GM18951 (cell line): ENCODE data around the gene TBC1D14.

ENCODE experiments used
- POLR2A ChIP-seq: IDR thresholded peaks from 4 replicates; pipeline ENCODE4 v1.6.1; 2011; ENCODE audit warnings: mild to moderate bottlenecking; ENCODE audit not compliant: insufficient read length, insufficient read depth; ENCODE audit errors: extremely low read depth
- in situ Hi-C: fragments of 300-500 bp; cut with MboI; formaldehyde crosslinking; loops from one replicate; pipeline ENCODE4 v1.12.0; 2022; ENCODE audit warnings: low sequenced_read_pairs, mixed read lengths, inconsistent platforms; ENCODE audit not compliant: unreplicated experiment

The TBC1D14 gene

DNA sequence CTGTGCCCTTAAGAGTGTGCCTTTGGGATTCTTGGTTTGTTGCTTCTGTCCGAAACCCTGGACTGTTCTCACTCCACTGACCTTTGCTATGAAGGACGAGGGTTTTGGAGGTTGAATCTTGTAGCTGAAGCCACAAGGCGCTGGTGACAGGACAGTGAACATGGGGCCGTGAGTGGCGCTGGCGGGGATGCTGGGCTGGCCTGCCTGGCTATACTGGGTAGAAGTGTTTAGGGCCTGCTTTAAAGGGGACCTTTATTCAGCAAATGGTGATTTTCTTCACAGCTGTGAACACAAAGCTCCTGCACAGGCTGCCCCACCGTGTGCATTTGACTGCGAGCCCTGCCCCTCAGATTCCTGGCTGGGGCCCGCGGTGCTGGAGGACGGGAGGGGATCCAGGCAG, 106.5 kb downstream of the TBC1D14 start:
- in situ Hi-C loops: no loop called here
- no peak for TF ChIP-seq POLR2A

GRCh38 chr4:7016512-7016911, 106.9 kb downstream of the TBC1D14 start:
- TF ChIP-seq POLR2A: no peak
- in situ Hi-C loops: no loop called here

DNA sequence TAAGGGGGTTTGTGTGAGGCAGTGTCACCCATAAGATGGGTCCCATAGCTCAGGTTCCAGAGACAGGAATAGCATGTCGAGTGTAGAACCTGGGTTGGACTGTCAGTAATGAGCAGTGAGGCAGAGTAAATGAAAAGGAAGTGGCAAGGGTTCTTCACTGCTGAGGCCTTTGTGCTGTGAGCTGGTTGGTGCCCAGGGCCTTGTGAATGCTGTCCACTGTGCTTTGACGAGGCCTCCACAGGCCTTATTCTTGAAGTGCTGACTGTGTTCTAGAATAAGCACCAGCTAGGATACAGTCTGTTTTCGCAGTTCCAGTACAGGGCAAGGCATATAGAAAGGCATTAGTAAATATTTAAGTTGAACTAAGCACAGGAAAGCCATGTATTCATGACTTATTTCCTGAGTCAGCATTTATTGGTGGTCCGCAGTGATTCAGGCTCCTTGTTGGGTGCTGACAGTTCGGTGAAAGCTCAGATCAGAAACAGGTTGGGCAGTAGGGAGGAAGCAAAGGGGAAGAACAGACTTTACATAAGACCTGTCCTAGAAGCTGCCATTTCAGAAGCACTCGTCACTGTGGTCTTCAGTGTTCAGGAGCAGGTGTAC, 107.9 kb downstream of the TBC1D14 start:
- TF ChIP-seq POLR2A: no peak
- in situ Hi-C loops: no loop called here

- in situ Hi-C loops: no loop called here
- no peak for TF ChIP-seq POLR2A
These were observed 108.7 kb downstream of the TBC1D14 start for GRCh38 chr4:7018281-7018680.

DNA sequence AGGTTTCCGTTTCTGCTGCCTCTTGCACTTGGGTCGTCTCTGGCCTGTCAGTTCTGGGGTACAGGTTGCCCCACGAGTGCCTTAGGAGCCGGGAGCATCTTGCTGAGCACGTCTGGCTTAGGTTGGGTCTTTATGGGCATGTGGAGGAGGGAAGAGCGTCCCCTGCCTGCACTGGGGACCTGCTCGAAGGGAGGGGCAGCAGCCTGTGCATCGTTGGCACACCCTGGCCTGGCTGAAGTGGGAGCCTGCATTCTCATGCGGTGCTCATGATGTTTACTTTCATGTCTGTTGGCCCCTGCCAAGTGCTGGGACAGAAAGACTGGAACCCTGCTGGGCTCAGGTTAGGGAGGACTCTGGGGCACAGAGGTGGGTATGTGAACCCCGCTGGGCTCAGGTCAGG, 109.7 kb downstream of the TBC1D14 start:
- in situ Hi-C loops: no loop called here
- TF ChIP-seq POLR2A: no peak

DNA sequence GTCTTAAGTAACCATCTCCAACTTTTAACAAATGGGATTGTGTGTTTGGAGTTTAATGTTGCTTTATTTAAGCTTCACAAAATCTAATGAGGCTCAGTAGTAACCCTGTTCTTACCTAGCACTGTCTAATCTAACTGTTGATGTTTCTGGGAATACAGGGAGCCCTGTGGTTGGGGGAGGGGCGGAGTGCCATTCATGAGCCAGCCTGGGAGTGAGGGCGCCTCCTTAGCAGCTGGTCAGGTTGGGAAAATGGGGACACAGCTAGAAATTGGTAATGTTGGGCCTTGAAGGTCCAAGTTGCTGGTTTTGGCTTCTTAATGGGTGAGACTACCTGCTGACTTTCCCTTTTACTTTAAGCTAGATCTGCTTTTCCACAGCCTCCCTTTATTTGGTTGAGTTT, 110.7 kb downstream of the TBC1D14 start:
- no peak for TF ChIP-seq POLR2A

DNA sequence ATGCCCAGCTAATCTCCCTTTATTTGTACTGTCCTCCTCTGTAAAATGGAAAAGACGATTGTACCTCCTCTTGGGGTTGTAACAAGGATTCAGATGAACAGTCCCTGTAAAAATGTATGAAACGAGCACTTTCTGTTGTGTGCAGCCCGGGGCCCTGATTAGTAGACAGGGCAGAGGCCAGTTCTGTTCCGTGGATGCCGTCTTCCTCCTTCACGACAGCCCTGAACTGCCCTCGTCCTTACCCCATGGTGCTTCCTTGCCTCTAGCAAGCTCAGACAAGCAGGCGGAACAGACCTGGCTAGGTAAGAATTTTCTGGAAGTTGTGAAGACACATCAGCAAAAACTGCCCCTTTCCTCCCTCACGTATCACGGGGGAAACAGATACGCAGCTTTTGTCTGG, 111.2 kb downstream of the TBC1D14 start:
- in situ Hi-C loops: no loop called here
- no peak for TF ChIP-seq POLR2A

More for the DNA sequence above, 110.7 kb downstream of the TBC1D14 start:
- in situ Hi-C loops: no loop called here

- in situ Hi-C loops: no loop called here
- TF ChIP-seq POLR2A: no peak
These were observed 111.7 kb downstream of the TBC1D14 start for GRCh38 chr4:7021355-7021754.

DNA sequence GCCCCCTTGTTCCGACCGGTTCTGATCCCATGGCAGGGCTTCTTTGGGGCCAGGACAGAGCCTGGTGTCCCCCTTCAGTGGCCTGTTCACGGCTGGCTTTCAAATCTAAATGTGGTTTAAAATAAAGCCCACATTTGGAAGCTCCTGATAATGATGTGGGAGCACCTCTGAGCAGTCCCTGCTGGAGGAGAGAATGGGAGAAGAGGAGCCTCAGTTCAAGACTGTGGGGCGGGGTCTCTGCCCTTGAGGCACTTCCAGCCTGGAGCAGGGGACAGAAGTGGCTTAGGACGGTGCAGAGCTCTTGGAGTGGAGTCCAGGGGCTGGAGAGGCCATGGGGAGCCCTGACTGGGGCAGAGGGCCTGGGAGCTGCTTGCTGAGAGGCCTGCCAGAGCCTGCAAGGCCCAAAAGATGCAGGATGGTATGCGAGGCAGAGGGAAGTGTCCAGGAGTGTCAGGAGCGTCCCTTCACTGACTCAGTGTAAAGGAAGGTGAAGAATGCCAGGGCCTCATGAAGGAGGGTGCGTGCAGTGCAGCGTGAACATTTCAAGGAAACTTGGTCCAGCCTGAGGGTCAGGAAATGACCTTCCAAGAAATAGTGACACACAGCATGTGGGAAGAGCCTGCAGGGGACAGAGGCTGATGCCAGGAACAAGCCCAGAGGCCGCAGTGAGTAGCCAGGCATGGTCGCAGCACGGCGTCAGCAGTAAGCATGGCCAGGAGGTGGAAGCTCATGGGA, 112.5 kb downstream of the TBC1D14 start:
- no peak for TF ChIP-seq POLR2A
- in situ Hi-C loops: no loop called here

GRCh38 chr4:7023486-7023885, 113.9 kb downstream of the TBC1D14 start:
- TF ChIP-seq POLR2A: no peak
- in situ Hi-C loops: no loop called here

DNA sequence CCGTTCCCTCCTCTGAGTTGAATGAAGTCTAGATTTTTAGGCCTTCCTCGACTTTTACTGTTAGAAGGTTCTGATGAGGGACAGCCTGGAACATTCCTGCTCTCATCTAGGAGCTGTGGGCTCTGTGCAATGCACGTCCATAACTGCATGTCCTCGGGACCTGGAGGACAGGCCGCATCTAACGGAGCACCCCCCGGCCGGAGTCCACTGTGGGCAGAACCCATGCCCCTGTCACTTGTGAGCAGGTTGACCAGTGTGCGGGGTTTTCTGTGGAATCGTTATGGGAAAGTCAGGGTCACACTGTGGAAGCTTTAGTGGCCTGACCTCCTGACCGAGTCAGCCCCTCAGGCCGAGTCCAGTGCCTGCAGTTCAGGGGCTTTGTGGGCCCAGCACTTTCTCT, 114.3 kb downstream of the TBC1D14 start:
- no peak for TF ChIP-seq POLR2A
- in situ Hi-C loops: no loop called here

GRCh38 chr4:7024336-7024890, 114.8 kb downstream of the TBC1D14 start:
- TF ChIP-seq POLR2A: no peak
- in situ Hi-C loops: no loop called here

GRCh38 chr4:7025040-7025602, 115.5 kb downstream of the TBC1D14 start:
- in situ Hi-C loops: no loop called here
- no peak for TF ChIP-seq POLR2A

DNA sequence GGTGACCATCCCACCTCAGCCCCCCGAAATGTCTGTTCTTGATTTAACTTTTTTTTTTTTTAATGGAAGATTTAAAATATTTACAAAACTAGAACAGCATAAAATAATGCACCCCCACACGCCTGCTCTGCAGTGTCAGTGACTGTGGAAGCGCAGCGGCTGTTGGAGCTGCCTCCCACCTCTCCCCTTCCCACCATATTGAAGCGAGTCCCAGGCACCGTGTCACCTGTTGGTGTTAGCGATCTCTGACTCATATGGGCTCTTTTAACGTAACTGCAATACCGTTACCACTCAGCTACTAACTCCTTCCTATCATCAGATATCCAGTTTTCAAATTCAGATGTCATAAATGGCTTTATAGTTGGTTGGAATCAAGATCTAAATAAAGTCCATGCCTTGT, 116.5 kb downstream of the TBC1D14 start:
- in situ Hi-C loops: no loop called here
- TF ChIP-seq POLR2A: no peak
